Neural cell (in vitro differentiated cells): ENCODE data around the gene PHACTR1. TPM values are rescaled to one million over a fixed set of nuclear protein-coding genes. Genes with fewer than 3 reads are reported as not detected.

Source experiments
- H2AFZ ChIP-seq: fragments of 200-600, 300-800 bp; sonication (generic), shearing (Covaris generic); 2 replicates; pipeline ENCODE4 v1.6.0; 2014; ENCODE audit warnings: low read depth, mild to moderate bottlenecking, antibody characterized with exemption, low read length, moderate library complexity
- H3F3A ChIP-seq: fragments of 200-600 bp; shearing (Covaris generic); 2 replicates; pipeline ENCODE4 v1.6.1; 2016; ENCODE audit warnings: mild to moderate bottlenecking, moderate library complexity, mixed read lengths, antibody characterized with exemption, low read length; ENCODE audit not compliant: insufficient read depth, poor library complexity, severe bottlenecking
- H3K27ac ChIP-seq: fragments of 200-600, 300-800 bp; sonication (generic), shearing (Covaris generic); 2 replicates; pipeline ENCODE4 v1.5.1; 2014; ENCODE audit warnings: mild to moderate bottlenecking, low read length, moderate library complexity
- H3K27me3 ChIP-seq: fragments of 300-800, 200-600 bp; sonication (generic), shearing (Covaris generic); 2 replicates; pipeline ENCODE4 v1.6.0; 2014; ENCODE audit warnings: mild to moderate bottlenecking, low read depth, low read length, moderate library complexity; ENCODE audit not compliant: insufficient read depth
- H3K36me3 ChIP-seq: fragments of 300-800, 200-600 bp; sonication (generic), shearing (Covaris generic); 2 replicates; pipeline ENCODE4 v1.5.1; 2014; ENCODE audit warnings: mild to moderate bottlenecking, antibody characterized with exemption, low read length, moderate library complexity; ENCODE audit not compliant: insufficient read depth
- H3K4me2 ChIP-seq: fragments of 300-800, 200-600 bp; sonication (generic), shearing (Covaris generic); 2 replicates; pipeline ENCODE4 v1.6.0; 2014; ENCODE audit warnings: mild to moderate bottlenecking, low read length
- H3K4me3 ChIP-seq: fragments of 300-800, 200-600 bp; sonication (generic), shearing (Covaris generic); 2 replicates; pipeline ENCODE4 v1.5.1; 2014; ENCODE audit warnings: mild to moderate bottlenecking, low read length, moderate library complexity
- H3K79me2 ChIP-seq: fragments of 200-600 bp; shearing (Covaris generic); replicated peaks from 2 replicates; pipeline ENCODE4 v1.6.0; 2014; ENCODE audit warnings: mild to moderate bottlenecking, low read length, moderate library complexity; ENCODE audit not compliant: insufficient read depth
- H3K9ac ChIP-seq: fragments of 300-800, 200-600 bp; sonication (generic), shearing (Covaris generic); 2 replicates; pipeline ENCODE4 v1.6.1; 2016; ENCODE audit warnings: mild to moderate bottlenecking, low read length, mixed read lengths
- H3K9me2 ChIP-seq: fragments of 200-600 bp; shearing (Covaris generic); 2 replicates; pipeline ENCODE4 v1.6.1; 2016; ENCODE audit warnings: mild to moderate bottlenecking, low read length, mixed read lengths; ENCODE audit not compliant: insufficient read depth
- H3K9me3 ChIP-seq: fragments of 200-600, 300-800 bp; sonication (generic), shearing (Covaris generic); 2 replicates; pipeline ENCODE4 v1.6.1; 2016; ENCODE audit warnings: mild to moderate bottlenecking, mixed run types, low read length, moderate library complexity, mixed read lengths
- H4K20me1 ChIP-seq: fragments of 200-600 bp; shearing (Covaris generic); 2 replicates; pipeline ENCODE4 v1.6.1; 2016; ENCODE audit warnings: mild to moderate bottlenecking, mixed run types; ENCODE audit not compliant: insufficient read depth
- EP300 ChIP-seq: fragments of 450-650 bp; conservative IDR thresholded peaks from 2 replicates; pipeline ENCODE4 v1.6.1; 2014; ENCODE audit warnings: antibody characterized with exemption, mild to moderate bottlenecking, moderate library complexity; ENCODE audit not compliant: poor library complexity, severe bottlenecking
- EZH2 ChIP-seq: fragments of 200-600, 300-800 bp; shearing (Covaris generic), sonication (generic); IDR thresholded peaks from 2 replicates; pipeline ENCODE4 v1.6.1; 2014; ENCODE audit warnings: antibody characterized with exemption, low read length, borderline replicate concordance, mild to moderate bottlenecking; ENCODE audit not compliant: insufficient read depth, poor library complexity, severe bottlenecking
- MXI1 ChIP-seq: fragments of 450-650 bp; conservative IDR thresholded peaks from 2 replicates; pipeline ENCODE4 v1.6.1; 2014; ENCODE audit warnings: antibody characterized with exemption, mild to moderate bottlenecking; ENCODE audit not compliant: poor library complexity, severe bottlenecking
- POLR2AphosphoS5 ChIP-seq: IDR thresholded peaks from 2 replicates; pipeline ENCODE4 v1.6.1; 2012
- RAD21 ChIP-seq: fragments of 450-650 bp; conservative IDR thresholded peaks from 2 replicates; pipeline ENCODE4 v1.6.1; 2014; ENCODE audit warnings: antibody characterized with exemption, mild to moderate bottlenecking, moderate library complexity
- SMC3 ChIP-seq: fragments of 450-650 bp; conservative IDR thresholded peaks from 2 replicates; pipeline ENCODE4 v1.6.1; 2014; ENCODE audit warnings: antibody characterized with exemption, mild to moderate bottlenecking, moderate library complexity; ENCODE audit not compliant: poor library complexity
- TAF1 ChIP-seq: IDR thresholded peaks from 2 replicates; pipeline ENCODE4 v1.6.1; 2012; ENCODE audit warnings: low read depth
- polyA plus RNA-seq: library from polyadenylated mRNA; depleted of rRNA; stranded (reverse); fragments of >200 nt; gene quantifications from 2 replicates; pipeline ENCODE4 v1.2.3, GENCODE V29; 2014
- TF ChIP-seq, protein P1 (sequence below): IDR thresholded peaks from 2 replicates; pipeline ENCODE4 v1.6.1; 2012; ENCODE audit warnings: borderline replicate concordance
- TF ChIP-seq, protein P2 (sequence below): fragments of 450-650 bp; IDR thresholded peaks from 2 replicates; pipeline ENCODE4 v1.5.1; 2014; ENCODE audit warnings: antibody characterized with exemption, mild to moderate bottlenecking, moderate library complexity; ENCODE audit not compliant: poor library complexity, severe bottlenecking

Gene PHACTR1
- polyA plus RNA-seq, 1 donor from 2014 or later = 7.8 TPM

GRCh38 chr6:13024616-13025015 is 308.0 kb downstream of the PHACTR1 start:
- H4K20me1 ChIP-seq = no peaks in the 10 kb centered on the region
- TF ChIP-seq TAF1 (no peak), RAD21 (no peak), SMC3 (no peak), MXI1 (no peak), POLR2AphosphoS5 (no peak), EZH2 (no peak), EP300 (no peak)
- TF ChIP-seq, protein P1, sequence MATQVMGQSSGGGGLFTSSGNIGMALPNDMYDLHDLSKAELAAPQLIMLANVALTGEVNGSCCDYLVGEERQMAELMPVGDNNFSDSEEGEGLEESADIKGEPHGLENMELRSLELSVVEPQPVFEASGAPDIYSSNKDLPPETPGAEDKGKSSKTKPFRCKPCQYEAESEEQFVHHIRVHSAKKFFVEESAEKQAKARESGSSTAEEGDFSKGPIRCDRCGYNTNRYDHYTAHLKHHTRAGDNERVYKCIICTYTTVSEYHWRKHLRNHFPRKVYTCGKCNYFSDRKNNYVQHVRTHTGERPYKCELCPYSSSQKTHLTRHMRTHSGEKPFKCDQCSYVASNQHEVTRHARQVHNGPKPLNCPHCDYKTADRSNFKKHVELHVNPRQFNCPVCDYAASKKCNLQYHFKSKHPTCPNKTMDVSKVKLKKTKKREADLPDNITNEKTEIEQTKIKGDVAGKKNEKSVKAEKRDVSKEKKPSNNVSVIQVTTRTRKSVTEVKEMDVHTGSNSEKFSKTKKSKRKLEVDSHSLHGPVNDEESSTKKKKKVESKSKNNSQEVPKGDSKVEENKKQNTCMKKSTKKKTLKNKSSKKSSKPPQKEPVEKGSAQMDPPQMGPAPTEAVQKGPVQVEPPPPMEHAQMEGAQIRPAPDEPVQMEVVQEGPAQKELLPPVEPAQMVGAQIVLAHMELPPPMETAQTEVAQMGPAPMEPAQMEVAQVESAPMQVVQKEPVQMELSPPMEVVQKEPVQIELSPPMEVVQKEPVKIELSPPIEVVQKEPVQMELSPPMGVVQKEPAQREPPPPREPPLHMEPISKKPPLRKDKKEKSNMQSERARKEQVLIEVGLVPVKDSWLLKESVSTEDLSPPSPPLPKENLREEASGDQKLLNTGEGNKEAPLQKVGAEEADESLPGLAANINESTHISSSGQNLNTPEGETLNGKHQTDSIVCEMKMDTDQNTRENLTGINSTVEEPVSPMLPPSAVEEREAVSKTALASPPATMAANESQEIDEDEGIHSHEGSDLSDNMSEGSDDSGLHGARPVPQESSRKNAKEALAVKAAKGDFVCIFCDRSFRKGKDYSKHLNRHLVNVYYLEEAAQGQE = no peak
- TF ChIP-seq, protein P2, sequence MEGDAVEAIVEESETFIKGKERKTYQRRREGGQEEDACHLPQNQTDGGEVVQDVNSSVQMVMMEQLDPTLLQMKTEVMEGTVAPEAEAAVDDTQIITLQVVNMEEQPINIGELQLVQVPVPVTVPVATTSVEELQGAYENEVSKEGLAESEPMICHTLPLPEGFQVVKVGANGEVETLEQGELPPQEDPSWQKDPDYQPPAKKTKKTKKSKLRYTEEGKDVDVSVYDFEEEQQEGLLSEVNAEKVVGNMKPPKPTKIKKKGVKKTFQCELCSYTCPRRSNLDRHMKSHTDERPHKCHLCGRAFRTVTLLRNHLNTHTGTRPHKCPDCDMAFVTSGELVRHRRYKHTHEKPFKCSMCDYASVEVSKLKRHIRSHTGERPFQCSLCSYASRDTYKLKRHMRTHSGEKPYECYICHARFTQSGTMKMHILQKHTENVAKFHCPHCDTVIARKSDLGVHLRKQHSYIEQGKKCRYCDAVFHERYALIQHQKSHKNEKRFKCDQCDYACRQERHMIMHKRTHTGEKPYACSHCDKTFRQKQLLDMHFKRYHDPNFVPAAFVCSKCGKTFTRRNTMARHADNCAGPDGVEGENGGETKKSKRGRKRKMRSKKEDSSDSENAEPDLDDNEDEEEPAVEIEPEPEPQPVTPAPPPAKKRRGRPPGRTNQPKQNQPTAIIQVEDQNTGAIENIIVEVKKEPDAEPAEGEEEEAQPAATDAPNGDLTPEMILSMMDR = no peak
- H3K27me3 ChIP-seq = no peaks in the 10 kb centered on the region
- no peaks in the 10 kb centered on the region for H3F3A ChIP-seq
- no peaks in the 10 kb centered on the region for H3K9me2 ChIP-seq
- H3K36me3 ChIP-seq = no peaks in the 10 kb centered on the region
- H3K27ac ChIP-seq = no peak overlapping the region
- no peak overlapping the region for H2AFZ ChIP-seq
- no peak overlapping the region for H3K4me3 ChIP-seq
- H3K9ac ChIP-seq = no peak overlapping the region
- H3K9me3 ChIP-seq = no peaks in the 10 kb centered on the region
- H3K79me2 ChIP-seq = no peaks in the 10 kb centered on the region
- no peak overlapping the region for H3K4me2 ChIP-seq

- Histone ChIP-seq H3K9ac (no peak overlapping the region), H3K36me3 (no peaks in the 10 kb centered on the region), H3K79me2 (no peaks in the 10 kb centered on the region), H3F3A (no peaks in the 10 kb centered on the region), H2AFZ (no peak overlapping the region), H3K9me2 (no peaks in the 10 kb centered on the region), H3K4me3 (no peak overlapping the region), H4K20me1 (no peaks in the 10 kb centered on the region), H3K27me3 (no peaks in the 10 kb centered on the region), H3K27ac (no peak overlapping the region), H3K4me2 (no peak overlapping the region), H3K9me3 (no peaks in the 10 kb centered on the region)
- no peak for TF ChIP-seq SMC3
- TF ChIP-seq RAD21 = no peak
- TF ChIP-seq EP300 = no peak
- no peak for TF ChIP-seq POLR2AphosphoS5
- TF ChIP-seq TAF1 = no peak
- TF ChIP-seq MXI1 = no peak
- no peak for TF ChIP-seq EZH2
- TF ChIP-seq, protein P2 = no peak
- TF ChIP-seq, protein P1 = no peak
Measured at GRCh38 chr6:13025893-13026499, 309.4 kb downstream of the PHACTR1 start.
